ENCODE results near the gene MRPS18C.
A peak's percentile ranks its signal among the peaks of the same experiment; 100 is the strongest.
"Not testable (repeated sequence)": the region's sequence is repeated elsewhere in the genome, so short reads cannot be mapped to it uniquely, and the experiment has no call there.

Gene MRPS18C

GRCh38 chr4:83455281-83456183, at the start of gene MRPS18C, which contains the start of gene HELQ:
MRPS18C (plus strand) TSS chr4:83456058; CDS start chr4:83456078, 20 bp downstream.
HELQ (minus strand) TSS chr4:83455823; CDS start chr4:83455693, 130 bp downstream.
- DNase-seq (ENCODE audit: low read depth), result peak; percentile 88

GRCh38 chr4:83408908-83409307, 47.0 kb upstream of the MRPS18C start:
- no peak for DNase-seq (ENCODE audit: low read depth)

GRCh38 chr4:83413676-83414075, 42.2 kb upstream of the MRPS18C start:
- no peak for DNase-seq (ENCODE audit: low read depth)

- no peak for DNase-seq (ENCODE audit: low read depth)
Measured at GRCh38 chr4:83417566-83417965, 38.3 kb upstream of the MRPS18C start.

- DNase-seq (ENCODE audit: low read depth), result no peak
Measured at GRCh38 chr4:83418211-83418610, 37.6 kb upstream of the MRPS18C start.

- no peak for DNase-seq (ENCODE audit: low read depth)
Measured at GRCh38 chr4:83431200-83431599, 24.7 kb upstream of the MRPS18C start.

GRCh38 chr4:83436680-83437079, 19.2 kb upstream of the MRPS18C start:
- no peak for DNase-seq (ENCODE audit: low read depth)

- no peak for DNase-seq (ENCODE audit: low read depth)
Measured at GRCh38 chr4:83438719-83439118, 17.1 kb upstream of the MRPS18C start.

GRCh38 chr4:83440148-83440814, 15.6 kb upstream of the MRPS18C start:
- no peak for DNase-seq (ENCODE audit: low read depth)

GRCh38 chr4:83440899-83441298, 15.0 kb upstream of the MRPS18C start:
- DNase-seq (ENCODE audit: low read depth), result no peak

- DNase-seq (ENCODE audit: low read depth), result no peak
Measured at GRCh38 chr4:83449009-83449408, 6.8 kb upstream of the MRPS18C start.

- DNase-seq (ENCODE audit: low read depth), result no peak
Measured at GRCh38 chr4:83454686-83455085, 1.2 kb upstream of the MRPS18C start.

GRCh38 chr4:83456184-83456501, 285 bp downstream of the MRPS18C start:
- DNase-seq (ENCODE audit: low read depth), result no peak

GRCh38 chr4:83473423-83473822, 17.6 kb downstream of the MRPS18C start:
- no peak for DNase-seq (ENCODE audit: low read depth)

- no peak for DNase-seq (ENCODE audit: low read depth)
Measured at GRCh38 chr4:83473966-83474365, 18.1 kb downstream of the MRPS18C start.

GRCh38 chr4:83484500-83485461, 28.9 kb downstream of the MRPS18C start, which contains the start of gene ABRAXAS1:
ABRAXAS1 (minus strand) TSS chr4:83485100; CDS start chr4:83485072, 28 bp downstream.
- DNase-seq (ENCODE audit: low read depth), result peak; percentile 92

GRCh38 chr4:83486457-83487129, 30.7 kb downstream of the MRPS18C start:
- DNase-seq (ENCODE audit: low read depth), result no peak

- no peak for DNase-seq (ENCODE audit: low read depth)
Measured at GRCh38 chr4:83489711-83490326, 34.0 kb downstream of the MRPS18C start.

- DNase-seq (ENCODE audit: low read depth), result peak; percentile 8
Measured at GRCh38 chr4:83490876-83491450, 35.1 kb downstream of the MRPS18C start.

GRCh38 chr4:83496085-83496917, 40.4 kb downstream of the MRPS18C start:
- DNase-seq (ENCODE audit: low read depth), result not testable (repeated sequence)
